GM21717 (cell line): ENCODE measurements around the gene MYH2.

ENCODE experiments used
- ATAC-seq: cut with Tn5 transposase; IDR thresholded peaks from one replicate; pipeline ENCODE4 v1.9.1; 2021; ENCODE audit warnings: mild to moderate bottlenecking, moderate library complexity; ENCODE audit not compliant: unreplicated experiment

MYH2 gene

DNA sequence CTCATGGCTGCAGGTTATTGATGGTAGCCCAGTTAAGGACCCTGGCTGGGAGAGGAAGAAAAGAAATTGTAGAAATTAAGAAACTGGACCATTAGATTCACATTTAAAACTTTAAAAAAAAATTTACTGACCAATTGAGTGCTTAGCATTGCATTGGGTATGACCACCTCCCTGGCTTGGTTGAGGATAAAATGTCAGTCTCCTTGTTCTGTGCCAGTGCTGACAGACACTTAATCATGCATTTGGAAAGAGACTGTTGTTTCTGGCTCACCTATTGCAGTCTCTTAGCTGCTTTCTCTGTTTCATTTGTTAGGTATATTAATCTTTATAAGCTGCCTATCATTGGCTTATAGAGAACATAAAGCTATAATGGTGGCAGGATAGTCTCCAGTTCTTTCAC lies 32.8 kb downstream of the MYH2 start:
- ATAC-seq: no peak

DNA sequence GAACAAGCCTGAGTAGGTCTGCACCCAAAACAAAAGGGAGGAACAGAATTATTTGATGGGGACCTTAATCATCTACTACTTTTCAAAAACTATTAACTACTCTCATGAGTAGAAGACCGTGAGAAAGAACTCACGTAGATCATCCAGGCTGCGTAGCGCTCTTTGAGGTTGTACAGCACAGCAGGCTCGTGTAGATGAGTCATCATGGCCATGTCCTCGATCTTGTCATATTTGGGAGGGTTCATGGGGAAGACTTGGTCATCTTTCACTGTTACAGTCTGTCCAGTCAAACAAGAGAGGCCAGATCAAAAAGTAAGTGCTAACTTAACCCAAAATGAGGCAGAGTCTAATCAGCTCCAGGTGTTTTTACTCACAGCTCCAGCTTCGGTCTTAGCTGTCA lies 33.4 kb downstream of the MYH2 start:
- no peak for ATAC-seq

DNA sequence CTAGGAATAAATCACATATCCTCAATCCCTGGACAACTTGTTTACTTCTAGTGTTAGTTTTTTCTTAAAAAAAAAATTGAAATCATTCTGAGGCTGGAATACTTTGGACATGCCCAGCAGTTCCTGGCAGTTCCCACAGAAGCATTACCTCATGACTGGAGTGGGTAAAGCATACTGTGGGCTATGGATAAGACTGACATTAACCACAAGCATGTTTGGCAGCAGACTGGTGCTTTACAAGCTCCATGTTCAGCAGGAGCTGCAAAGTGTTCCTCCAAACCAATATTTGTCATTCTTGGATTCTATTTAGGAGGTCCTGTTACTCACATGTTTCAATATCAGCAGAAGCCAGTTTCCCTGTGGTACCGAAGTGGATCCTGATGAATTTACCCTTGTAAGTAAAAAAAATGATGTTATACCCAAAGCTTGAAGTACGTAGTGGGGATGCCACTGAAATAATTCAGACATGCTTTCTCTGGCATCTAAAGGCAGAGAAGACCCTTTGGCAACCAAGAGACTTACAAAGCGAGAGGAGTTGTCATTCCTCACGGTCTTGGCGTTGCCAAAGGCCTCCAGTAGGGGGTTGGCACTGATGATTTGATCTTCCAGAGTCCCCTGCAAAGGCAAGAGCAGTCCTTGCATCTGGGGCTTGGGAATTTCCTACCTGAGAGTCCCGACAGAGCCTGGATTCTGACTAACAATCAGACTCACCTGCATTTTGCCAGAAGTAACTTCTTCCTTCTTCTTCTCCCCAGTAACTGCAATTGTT lies 36.0 kb downstream of the MYH2 start:
- ATAC-seq: no peak

DNA sequence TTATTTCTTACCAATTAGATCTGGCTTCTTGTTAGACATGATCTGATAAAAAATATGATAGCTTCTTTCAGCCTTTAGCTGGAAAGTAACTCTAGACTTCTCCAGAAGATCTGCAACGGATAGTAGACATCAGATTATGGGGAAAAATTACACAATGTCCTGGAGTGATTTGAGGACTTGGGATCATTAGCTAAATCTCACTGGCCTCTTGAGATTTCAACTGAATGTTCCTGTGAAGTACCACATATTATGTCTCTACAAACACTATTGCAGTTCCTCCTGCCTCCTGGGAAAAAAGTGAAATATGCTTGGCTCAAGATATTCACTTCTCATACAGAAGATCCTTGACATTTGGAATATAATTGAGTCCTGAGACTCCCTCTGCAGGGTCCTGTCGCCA lies 36.6 kb downstream of the MYH2 start:
- ATAC-seq: no peak

DNA sequence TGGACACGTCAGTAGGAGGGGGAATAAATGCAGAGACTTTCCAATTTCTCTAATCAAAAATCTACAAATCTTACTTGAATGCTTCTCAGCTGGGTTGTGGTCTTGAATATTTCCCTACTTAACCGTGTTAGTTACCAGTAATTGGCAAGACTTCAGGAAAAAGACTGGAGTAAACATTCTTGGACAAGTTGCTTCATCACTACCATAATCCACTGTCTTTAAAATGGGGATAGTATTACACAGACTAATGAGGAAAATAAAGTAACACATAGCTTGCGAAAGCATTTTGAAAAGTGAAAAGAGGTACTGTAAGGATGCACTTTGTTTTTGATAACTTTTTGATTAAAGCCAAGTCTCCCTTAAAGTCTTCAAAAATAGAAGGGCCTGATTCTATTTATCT lies 49.5 kb downstream of the MYH2 start:
- ATAC-seq: no peak

DNA sequence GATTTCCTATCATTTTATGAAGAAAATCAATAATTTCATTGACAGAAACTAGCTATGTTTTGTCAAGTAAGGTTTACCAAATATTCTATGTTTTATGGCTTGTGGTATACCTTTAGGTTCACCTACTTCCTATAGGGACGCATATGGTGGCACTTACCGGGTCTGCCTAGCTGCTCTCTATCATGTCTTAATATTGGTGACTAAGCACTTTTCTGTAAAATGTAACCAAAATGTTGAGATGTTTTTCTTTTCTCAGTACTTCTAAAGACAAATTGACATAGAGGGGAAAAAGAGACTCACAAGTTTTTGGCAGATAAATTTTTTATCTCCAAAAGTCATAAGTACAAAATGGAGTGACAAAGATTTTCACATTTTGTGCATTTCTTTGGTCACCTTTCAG lies 57.5 kb downstream of the MYH2 start:
- ATAC-seq: no peak

DNA sequence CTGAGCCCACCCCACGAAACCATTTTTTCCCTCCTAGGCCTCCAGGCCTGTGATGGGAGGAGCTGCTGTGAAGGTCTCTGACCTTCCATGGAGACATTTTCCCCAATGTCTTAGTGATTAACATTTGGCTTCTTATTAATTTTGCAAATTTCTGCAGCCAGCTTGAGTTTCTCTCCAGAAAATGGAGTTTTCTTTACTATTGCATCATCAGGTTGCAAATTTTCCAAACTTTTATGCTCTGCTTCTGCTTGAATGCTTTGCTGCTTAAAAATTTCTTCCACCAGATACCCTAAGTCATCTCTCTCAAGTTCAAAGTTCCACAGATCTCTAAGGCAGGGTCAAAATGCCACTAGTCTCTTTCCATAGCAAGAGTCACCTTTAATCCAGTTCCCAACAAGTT lies 67.2 kb downstream of the MYH2 start:
- no peak for ATAC-seq

DNA sequence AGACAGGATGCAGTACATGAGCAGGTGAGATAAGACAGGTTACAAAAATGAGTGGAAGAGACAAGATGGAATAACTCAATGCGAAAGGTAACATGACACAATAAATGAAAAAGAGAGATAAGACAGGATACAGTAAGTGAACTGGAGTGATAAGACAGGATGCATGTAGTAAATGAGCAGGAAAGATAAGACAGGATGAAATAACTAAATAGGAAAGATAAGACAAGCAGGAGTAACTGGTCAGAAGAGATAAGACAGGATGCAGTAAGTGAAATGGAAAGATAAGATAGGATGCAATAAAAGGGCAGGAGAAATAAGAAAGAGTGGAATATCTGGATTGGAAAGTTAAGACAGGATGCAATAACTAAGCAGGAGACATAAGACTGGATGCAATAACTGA lies 71.8 kb downstream of the MYH2 start:
- ATAC-seq: no peak

DNA sequence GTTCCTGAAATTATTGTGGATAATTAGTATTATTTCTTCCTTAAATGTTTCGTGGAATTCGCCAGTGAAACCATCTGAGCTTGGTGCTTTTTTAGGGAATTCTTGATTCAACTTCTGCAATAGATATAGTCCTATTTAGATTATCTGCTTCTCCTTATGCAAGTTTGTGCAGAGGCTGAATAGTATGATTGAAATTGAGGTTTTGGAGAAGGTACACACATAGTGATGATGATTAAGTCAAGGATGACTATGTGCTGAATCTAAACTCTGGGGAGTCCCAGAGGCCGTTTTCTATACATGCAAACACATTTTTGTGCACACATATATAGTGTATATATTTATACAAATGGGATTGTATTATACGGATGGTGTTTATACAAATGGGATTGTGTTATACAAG lies 74.9 kb downstream of the MYH2 start:
- ATAC-seq: no peak

DNA sequence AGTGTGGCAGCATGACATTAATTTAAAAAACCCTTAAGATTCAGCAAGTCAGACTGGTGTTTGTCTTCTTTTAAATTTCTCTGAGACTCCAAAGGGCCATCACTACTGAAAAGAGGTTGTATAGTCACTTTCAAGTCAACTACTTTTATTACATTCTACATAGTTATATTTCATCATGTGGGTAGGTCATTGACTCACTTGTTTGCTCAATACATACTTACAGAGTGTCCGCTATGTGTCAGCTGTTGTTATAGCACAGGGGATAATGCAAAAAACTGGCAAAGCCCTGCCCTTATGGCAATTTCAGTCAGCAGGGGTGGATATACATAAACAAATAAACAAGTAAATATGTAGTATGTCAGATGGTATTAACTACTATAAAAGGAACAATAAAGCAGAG lies 77.6 kb downstream of the MYH2 start:
- no peak for ATAC-seq
